IPS DF 4.7 (cell line): ENCODE results near the gene MAP7D1.
"Not testable (repeated sequence)": the region's sequence is repeated elsewhere in the genome, so short reads cannot be mapped to it uniquely, and the experiment has no call there.

Experiments
- DNase-seq: peaks from one replicate; pipeline ENCODE4 v3.0.0-alpha.2; 2013; ENCODE audit warnings: low spot score; ENCODE audit errors: extremely low read depth

The MAP7D1 gene

GRCh38 chr1:36199934-36200741 is 44.2 kb downstream of the MAP7D1 start:
- DNase-seq, result no peak

- no peak for DNase-seq
Observed at GRCh38 chr1:36203027-36203553, 47.1 kb downstream of the MAP7D1 start.

GRCh38 chr1:36203554-36204346 is 47.8 kb downstream of the MAP7D1 start:
- DNase-seq, result no peak

GRCh38 chr1:36204347-36204909 is 48.5 kb downstream of the MAP7D1 start:
- no peak for DNase-seq

- DNase-seq, result no peak
Observed at GRCh38 chr1:36206323-36206858, 50.4 kb downstream of the MAP7D1 start.

GRCh38 chr1:36207339-36207738 is 51.4 kb downstream of the MAP7D1 start:
- DNase-seq, result no peak

GRCh38 chr1:36208978-36209703 is 53.2 kb downstream of the MAP7D1 start:
- no peak for DNase-seq

- no peak for DNase-seq
Observed at GRCh38 chr1:36211307-36211706, 55.3 kb downstream of the MAP7D1 start.

- DNase-seq, result no peak
Observed at GRCh38 chr1:36211841-36212240, 55.9 kb downstream of the MAP7D1 start.

GRCh38 chr1:36212782-36213181 is 56.8 kb downstream of the MAP7D1 start:
- no peak for DNase-seq

- no peak for DNase-seq
Observed at GRCh38 chr1:36217670-36218069, 61.7 kb downstream of the MAP7D1 start.

GRCh38 chr1:36221901-36222300 is 65.9 kb downstream of the MAP7D1 start:
- not testable (repeated sequence) for DNase-seq

- DNase-seq, result no peak
Observed at GRCh38 chr1:36222481-36223380, 66.8 kb downstream of the MAP7D1 start.

- no peak for DNase-seq
Observed at GRCh38 chr1:36223381-36223995, 67.5 kb downstream of the MAP7D1 start.

- peak; percentile 95 for DNase-seq
Observed at GRCh38 chr1:36223996-36224536, 68.1 kb downstream of the MAP7D1 start, which contains the start of gene THRAP3. Gene THRAP3 (plus strand): TSS chr1:36224443. CDS start chr1:36282564, 58,121 bp downstream.

GRCh38 chr1:36224537-36225282 is 68.8 kb downstream of the MAP7D1 start:
- DNase-seq, result no peak

GRCh38 chr1:36225283-36225899 is 69.4 kb downstream of the MAP7D1 start:
- no peak for DNase-seq

- not testable (repeated sequence) for DNase-seq
Observed at GRCh38 chr1:36230279-36230678, 74.3 kb downstream of the MAP7D1 start.
